Adrenal gland (tissue), 5 donors: ENCODE measurements around the gene GK.

ENCODE experiments used
- POLR2A ChIP-seq, 2 donors: fragments of 450-650 bp; IDR thresholded peaks; one replicate each; pipeline ENCODE4 v1.6.1; 2017; ENCODE audit warnings: antibody characterized with exemption in 2 of 2, mild to moderate bottlenecking in 2 of 2, moderate library complexity in 1 of 2
- TF ChIP-seq, protein P1 (sequence below), 6 experiments: fragments of 450-650 bp in 4 of 6; fragments of 200-600 bp in 2 of 6; sonication (generic) in 1 of 6; IDR thresholded peaks; 1 replicate in 5 of 6; 2 replicates in 1 of 6; pipeline versions ENCODE4 v1.5.1 to v1.8.0; 2016 to 2021; ENCODE audit warnings: antibody characterized with exemption in 6 of 6, mild to moderate bottlenecking in 2 of 6, moderate library complexity in 1 of 6
- donor health status: DM: no; HTN: no; CAD: no.

- TF ChIP-seq, protein P1, sequence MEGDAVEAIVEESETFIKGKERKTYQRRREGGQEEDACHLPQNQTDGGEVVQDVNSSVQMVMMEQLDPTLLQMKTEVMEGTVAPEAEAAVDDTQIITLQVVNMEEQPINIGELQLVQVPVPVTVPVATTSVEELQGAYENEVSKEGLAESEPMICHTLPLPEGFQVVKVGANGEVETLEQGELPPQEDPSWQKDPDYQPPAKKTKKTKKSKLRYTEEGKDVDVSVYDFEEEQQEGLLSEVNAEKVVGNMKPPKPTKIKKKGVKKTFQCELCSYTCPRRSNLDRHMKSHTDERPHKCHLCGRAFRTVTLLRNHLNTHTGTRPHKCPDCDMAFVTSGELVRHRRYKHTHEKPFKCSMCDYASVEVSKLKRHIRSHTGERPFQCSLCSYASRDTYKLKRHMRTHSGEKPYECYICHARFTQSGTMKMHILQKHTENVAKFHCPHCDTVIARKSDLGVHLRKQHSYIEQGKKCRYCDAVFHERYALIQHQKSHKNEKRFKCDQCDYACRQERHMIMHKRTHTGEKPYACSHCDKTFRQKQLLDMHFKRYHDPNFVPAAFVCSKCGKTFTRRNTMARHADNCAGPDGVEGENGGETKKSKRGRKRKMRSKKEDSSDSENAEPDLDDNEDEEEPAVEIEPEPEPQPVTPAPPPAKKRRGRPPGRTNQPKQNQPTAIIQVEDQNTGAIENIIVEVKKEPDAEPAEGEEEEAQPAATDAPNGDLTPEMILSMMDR (IDR thresholded peaks at IDR 0.05): no peak
- no peak for TF ChIP-seq POLR2A (IDR thresholded peaks at IDR 0.05)
Observed at GRCh38 chrX:30622361-30622760, 30.9 kb upstream of the GK start.
